Raji (cell line): Measurements from ENCODE around the gene ROCK1.
A peak's percentile ranks its signal among the peaks of the same experiment; 100 is the strongest.

Experiments used
- POLR2A ChIP-seq: IDR thresholded peaks from 2 replicates; pipeline ENCODE4 v1.6.1; 2011; ENCODE audit warnings: low read depth, low read length, control low read depth; ENCODE audit not compliant: insufficient read depth

ROCK1 gene

GRCh38 chr18:21111346-21112139 is at the start of gene ROCK1:
Gene ROCK1 (minus strand): TSS chr18:21111813. CDS start chr18:21110910, 903 bp downstream.
- TF ChIP-seq POLR2A = peak; percentile 69

DNA sequence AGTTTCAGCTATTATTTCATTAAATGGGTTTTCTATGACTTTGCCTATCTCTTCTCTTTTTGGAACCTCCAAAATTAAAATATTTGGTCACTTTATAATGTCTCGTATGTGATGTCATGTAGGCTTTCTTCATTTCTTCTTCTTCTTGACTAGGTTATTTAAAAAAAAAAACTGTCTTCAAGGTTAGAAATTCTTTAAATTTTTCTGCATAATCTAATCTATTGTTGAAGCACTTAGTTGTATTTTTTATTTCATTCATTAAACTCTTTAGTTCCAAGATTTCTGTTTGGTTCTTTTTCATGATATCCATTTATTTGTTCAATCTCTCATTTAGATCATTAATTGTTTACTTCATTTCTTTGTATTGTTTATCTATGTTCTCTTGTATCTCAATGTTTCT is 43.8 kb upstream of the ROCK1 start:
- no peak for TF ChIP-seq POLR2A

GRCh38 chr18:21146016-21146415 is 34.4 kb upstream of the ROCK1 start:
- TF ChIP-seq POLR2A = no peak

DNA sequence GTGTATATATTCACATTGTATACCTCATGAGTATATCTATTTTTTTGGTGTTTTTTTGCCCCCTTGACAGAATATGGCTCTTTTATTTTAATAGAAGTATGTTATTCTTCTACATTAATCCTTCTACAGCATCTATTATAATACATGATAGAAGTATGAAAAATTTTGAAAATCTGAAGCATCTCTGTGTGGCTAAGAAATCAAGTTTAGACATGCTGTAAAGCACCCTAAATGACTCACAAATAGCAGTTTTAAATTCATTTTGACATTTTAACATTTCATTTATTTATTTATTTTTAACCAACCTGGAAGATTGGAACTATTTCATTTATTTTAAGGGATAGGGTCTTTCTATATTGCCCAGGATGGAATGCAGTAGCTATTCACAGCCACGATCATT is 33.8 kb upstream of the ROCK1 start:
- no peak for TF ChIP-seq POLR2A

GRCh38 chr18:21141668-21142422 is 30.2 kb upstream of the ROCK1 start:
- no peak for TF ChIP-seq POLR2A

- no peak for TF ChIP-seq POLR2A
Observed at GRCh38 chr18:21134895-21135294, 23.3 kb upstream of the ROCK1 start.

- TF ChIP-seq POLR2A = no peak
Observed at GRCh38 chr18:21132398-21132918, 20.8 kb upstream of the ROCK1 start.

- no peak for TF ChIP-seq POLR2A
Observed at GRCh38 chr18:21131698-21132227, 20.1 kb upstream of the ROCK1 start.

DNA sequence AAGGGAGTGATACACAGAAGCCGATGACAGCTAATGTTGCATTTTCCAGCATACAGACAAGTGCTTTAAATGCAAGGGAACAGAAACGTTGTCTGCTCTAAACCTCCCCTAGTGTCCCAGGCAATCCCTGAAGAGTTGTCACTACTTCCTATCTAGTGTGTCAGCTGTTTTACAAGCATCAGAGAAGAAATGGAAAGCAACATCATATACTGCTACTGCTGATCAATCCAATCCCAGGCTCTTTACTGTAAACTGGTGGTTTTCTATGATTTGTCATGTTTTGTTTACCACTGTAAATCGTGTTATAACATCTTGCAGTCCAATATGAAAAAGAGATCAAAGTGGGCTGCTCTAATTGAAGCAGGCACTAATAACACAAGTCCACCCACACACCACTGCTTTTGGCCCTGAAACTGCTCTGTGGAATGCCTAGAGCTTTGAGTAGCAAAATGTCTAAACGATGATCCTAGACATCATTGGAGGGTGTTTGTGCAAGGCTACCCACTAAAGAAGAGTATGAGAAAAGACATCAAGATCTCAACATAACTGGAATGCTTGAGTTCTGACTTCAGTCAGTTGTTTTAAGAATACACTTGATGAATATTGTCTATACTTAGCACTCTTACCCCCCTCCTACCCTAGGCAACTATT is 18.1 kb upstream of the ROCK1 start:
- no peak for TF ChIP-seq POLR2A

DNA sequence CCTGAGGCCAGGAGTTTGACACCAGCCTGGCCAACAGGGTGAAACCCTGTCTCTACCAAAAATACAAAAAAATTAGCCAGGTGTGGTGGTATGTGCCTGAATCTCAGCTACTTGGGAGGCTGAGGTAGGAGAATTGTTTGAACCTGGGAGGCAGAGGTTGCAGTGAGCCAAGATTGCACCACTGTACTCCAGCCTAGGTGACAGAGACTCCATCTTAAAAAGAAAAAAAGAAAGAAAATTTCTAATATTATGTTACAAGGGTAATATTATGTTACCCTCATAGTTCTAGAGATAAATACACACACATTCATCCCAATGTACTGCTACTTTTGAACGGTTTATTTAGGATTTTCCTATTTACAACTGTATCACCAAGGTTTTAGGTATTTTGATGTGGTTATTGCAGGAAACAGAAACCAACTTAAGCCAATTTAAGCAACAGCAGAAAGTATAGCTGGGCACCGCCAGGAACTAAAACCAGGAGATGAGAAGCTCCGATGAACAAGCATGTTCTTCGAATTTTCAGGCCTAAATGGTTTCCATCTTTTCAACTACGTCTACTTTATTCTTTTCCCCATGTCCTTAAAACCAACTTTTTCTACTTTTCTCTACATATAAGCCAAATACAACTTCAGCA is 11.8 kb upstream of the ROCK1 start:
- TF ChIP-seq POLR2A = no peak

DNA sequence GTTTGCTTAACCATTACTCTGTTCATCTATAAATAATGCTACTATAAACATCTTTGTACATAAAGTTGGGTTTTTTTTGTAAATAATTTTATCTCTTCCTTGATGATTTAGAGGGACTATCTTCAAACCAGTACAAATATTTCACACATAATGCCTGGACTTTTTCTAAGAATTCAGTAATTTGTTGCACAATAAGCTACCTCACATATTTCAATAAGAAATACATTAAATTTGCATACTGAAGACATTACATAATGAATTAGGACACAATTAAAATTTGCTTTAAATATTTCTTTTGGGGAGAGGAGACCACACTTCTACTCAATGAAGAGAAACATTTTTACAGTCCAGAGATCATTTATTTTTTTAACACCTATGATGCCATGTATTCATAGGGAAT is 7.2 kb upstream of the ROCK1 start:
- TF ChIP-seq POLR2A = no peak

GRCh38 chr18:21117409-21118131 is 6.0 kb upstream of the ROCK1 start:
- no peak for TF ChIP-seq POLR2A

DNA sequence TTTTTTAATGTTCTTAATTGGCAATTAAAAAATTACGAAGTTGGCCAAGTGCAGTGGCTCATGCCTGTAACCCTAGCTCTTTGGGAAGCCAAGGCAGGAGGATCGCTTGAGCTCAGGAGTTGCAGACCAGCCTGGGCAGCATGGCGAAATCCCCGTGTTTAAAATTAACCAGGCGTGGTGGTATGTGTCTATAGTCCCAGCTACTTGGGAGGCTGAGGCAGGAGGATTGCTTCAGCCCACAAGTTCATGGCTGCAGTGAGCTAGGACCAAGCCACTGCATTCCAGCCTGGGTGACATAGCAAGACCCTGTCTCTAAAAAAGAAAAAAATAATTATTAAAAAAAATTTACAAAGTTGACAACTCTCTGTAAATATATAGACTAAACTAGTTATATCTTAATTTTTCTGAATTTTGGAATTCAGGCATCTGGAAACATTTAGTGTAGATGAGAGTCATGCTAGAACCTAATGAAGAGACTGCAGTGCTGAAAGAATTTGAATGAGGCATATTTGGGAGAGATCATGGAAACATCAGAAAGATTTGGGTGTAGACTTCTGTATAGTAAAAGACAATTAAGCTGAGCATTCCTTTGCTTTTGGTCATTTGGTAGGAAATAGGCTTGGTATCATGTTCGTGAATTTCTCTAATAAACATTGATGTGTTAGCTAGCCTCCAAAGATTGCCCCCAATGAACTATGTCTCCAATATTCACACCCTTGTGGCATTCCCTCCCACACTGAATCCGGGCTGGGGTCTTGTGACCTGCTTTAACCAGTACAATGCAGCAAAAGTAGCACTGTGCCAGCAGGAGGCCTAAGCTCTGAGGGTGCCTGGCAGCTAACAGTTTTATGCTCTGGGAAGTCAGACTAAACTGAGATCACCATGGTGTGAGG is 4.2 kb upstream of the ROCK1 start:
- no peak for TF ChIP-seq POLR2A

GRCh38 chr18:21112543-21113105 is 1.0 kb upstream of the ROCK1 start:
- TF ChIP-seq POLR2A = no peak

DNA sequence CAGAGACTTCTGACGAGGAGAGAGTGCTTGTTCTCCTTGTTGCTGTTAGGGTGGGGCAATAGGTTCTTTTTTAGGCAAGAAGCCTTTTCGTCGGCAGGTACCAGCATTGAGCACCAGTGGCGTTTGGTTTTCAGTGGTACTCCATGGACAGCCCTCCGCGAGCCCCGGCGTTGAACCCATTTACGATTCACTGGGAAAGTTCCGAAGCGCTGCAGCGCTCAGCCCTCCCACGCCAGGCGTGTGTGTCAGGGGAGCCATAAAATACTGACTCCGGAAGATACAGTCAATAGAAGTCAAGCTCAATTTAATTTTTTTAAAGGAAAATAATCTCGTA is 494 bp upstream of the ROCK1 start:
- TF ChIP-seq POLR2A = no peak
